ENCODE data around the gene EPM2A.

Gene EPM2A

GRCh38 chr6:145668844-145669243, 66.5 kb downstream of the EPM2A start:
- DNase-seq: no peak

DNA sequence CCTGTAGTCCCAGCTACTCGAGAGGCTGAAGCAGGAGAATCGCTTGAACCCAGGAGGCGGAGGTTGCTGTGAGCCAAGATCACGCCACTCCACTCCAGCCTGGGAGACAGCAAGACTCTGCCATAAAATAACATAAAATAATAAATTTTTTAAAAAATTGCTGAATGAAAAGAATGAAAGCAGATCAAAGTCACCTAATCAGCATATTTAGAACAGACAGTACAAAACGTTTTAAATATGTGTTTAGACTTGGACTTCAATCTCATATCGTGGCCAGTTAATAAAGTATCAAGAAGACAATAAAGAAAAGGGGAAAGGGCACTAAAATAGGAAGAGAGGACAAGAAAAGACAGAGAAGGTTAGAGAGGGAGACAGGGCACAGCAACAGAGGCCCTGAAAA, 74.6 kb downstream of the EPM2A start:
- DNase-seq: no peak

GRCh38 chr6:145656128-145656527, 79.2 kb downstream of the EPM2A start:
- DNase-seq: no peak

- no peak for DNase-seq
These were observed 82.7 kb downstream of the EPM2A start for GRCh38 chr6:145652572-145652971.

DNA sequence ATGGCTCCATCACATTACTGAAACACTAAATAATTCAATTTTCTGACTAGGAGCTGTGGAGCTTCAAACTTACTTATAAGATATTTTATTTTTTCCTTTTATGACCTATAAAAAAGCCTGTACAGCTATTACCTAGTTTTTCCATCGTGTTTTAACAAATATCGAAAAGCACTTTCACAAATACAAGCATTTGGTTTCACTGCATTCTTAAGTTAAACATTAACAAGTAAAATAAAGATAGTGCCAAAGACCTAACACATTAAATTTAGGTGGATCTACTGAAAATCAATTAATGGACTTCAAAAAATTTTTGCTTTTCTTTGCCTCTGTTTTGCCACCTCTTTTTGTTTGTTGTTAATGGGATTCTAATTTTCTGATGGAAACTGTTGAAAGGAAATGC, 83.3 kb downstream of the EPM2A start:
- no peak for DNase-seq

DNA sequence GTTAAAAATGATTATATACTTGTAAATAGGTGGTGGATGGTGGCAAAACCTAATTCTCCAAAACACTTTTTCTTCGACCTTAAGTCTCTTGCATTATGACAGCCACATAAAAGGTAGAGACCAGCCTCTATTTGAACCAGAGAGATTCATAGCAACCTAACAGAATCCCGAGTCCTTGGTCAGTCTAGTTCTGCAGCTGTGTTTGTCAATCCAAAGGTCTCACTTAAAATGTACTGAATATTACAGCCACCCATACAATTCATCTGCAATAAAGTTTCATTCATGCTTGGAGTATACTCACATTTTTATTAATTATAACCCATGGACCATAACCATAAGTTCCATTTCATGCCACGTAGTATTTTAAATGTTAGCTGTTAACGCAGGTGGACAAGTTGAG, 87.2 kb downstream of the EPM2A start:
- no peak for DNase-seq

DNA sequence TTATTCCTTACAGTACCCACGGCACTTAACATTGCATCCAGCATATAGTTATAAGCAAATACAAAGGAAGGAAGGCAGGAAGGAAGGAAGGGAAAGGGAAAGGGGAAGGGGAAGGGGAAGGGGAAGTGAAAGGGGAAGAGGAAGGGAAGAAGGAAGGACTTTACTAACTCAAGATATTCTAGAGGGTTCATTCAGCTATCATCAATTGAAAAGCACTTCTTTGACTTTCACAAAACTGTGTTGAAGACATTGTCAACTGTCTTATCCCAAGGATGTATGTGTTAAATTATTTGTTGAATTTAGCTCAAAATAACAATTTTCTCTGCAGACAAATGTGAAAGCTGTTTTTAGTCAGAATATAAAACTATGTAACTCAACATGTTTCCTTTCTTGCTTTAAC, 87.7 kb downstream of the EPM2A start:
- no peak for DNase-seq

DNA sequence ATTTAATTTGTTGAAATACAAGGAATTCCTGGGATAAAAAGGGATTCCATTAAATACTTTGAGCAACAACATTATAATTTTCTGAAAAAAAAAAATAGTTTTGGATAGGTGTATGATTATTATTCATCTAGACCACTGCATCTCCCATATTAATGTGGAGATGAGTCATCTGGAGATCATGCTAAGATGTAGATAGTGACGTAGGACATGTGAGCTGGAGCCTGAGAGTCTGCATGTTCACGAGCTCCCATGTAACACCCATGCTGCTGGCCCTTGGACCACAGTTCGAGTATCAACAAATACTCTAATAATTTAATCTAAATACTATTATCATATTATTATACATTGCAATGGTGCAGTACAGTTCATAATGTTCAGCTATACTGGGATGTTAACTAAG, 91.6 kb downstream of the EPM2A start:
- DNase-seq: no peak

DNA sequence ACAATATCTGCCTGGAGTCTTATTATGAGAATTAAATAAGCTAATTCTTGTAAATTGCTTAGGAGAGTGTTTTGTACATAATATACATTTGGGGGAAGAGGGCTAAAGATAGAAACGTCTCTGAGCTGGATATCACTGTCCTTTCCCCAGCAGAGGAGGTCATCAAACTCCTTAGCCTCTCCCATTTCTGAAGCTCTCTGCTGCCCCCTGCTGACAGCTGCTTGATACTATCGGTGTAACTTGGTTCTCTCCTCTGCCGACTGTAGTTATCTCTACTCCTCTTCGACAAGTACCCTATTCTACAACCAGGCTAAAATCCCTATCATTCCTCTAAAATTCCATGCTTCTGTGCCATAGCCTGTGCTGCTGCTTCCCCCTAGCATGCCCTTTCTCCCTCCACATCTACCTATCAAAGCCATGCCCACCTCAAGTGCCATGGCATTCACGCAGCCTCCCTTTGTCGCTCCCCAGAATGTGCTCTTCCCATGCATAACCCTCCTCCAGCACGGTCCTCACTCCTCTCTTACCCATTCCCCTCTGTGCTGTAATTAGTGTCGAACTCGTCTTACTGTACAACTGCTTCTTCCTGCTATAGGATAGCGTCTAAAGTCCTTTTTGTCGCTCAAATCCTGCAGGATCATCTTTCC, 101.2 kb downstream of the EPM2A start:
- DNase-seq: peak; percentile 91

DNA sequence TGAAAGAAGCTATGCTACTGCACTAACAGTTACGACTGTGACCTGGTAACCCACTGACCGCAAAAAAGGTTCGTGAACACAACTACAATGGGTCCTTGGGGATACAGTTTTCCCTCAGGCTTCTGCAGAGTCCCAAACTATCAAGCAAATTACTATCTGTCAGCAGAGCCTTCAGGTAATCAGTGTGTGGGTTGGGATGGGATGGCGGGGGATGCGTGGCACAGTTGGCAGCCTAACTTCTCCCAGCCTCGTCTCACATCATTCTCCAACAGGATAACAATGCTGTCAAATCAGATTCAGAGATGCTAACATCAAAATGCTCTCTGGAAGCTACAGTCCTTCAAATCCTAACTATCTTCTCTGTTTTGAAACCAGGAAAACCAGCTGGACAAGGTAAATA, 102.3 kb downstream of the EPM2A start:
- DNase-seq: no peak

DNA sequence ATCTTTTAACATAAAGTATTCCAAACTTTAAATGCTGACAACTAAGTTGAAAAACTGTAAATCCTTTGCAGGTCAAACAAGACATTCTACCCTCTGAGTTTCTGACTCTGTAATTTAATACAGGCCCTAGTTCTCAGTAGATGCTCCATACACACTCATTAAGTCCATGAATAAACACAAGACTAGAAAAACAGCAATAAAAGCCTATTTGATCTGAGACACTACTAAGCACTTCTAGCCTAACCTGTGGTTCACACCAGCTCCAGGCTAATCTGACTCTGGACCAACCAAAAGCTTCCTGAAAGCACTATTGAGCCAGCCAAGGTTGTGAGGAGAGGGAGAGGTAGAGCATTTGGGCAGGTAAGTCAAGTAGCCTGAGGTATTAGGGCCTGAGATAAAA, 103.9 kb downstream of the EPM2A start:
- no peak for DNase-seq

DNA sequence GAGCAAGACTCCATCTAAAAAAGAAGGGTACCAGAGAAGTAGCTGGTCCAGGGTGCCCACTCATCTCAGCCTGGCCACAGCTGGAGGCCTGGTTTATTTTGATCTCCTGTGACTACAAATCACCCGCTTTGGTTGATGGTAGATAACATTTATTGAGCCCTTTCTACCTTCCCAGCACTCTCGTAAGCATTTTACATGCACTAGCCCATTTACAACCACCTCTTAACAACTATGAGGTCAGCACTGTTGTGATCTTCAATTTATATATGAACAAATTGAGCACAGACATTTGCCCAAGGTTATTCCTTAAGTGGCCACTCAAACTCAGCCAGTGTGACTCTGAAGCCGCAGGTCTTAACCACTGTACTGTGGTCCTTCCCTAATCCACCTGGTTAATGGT, 104.7 kb downstream of the EPM2A start:
- DNase-seq: no peak

GRCh38 chr6:145629478-145629877, 105.8 kb downstream of the EPM2A start:
- DNase-seq: no peak

- no peak for DNase-seq
These were observed 107.9 kb downstream of the EPM2A start for GRCh38 chr6:145627451-145627850.

DNA sequence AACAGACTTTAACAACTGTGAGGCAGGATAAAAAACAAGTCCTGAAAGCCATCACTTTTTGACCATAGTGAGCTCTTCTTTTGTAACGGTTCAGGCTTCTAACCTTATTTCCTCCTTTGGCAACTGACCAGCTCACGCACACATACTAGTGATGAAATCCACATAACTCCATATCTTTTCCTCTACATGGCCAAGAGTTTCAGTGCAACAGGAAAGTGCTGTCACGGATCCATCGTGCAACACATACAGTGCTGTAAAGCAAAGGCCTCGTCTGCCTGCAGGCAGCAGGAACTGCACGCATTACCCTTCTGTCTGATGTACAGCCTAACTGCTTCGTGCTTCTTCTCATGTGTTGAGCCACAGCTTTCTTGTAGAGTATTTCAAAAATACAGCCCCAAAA, 108.5 kb downstream of the EPM2A start:
- DNase-seq: no peak

- DNase-seq: no peak
These were observed 112.1 kb downstream of the EPM2A start for GRCh38 chr6:145623231-145623630.

DNA sequence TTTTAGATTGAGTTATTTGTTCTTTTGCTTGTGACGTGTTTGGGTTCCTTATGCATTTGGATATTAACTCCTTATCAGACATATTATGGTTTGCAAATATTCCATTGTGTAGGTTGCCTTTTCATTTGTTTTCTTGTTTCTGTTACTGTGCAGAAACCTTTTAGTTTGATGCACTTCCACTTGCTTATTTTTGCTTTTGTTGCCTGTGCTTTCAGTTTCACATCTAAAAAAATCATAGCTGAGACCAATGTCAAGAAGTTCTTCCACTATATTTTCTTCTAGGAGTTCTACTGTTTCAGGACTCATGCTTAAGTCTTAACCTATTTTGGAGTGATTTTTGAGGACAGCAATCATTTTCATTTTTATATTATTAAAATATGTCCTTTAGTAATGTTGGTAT, 113.5 kb downstream of the EPM2A start:
- DNase-seq: no peak

DNA sequence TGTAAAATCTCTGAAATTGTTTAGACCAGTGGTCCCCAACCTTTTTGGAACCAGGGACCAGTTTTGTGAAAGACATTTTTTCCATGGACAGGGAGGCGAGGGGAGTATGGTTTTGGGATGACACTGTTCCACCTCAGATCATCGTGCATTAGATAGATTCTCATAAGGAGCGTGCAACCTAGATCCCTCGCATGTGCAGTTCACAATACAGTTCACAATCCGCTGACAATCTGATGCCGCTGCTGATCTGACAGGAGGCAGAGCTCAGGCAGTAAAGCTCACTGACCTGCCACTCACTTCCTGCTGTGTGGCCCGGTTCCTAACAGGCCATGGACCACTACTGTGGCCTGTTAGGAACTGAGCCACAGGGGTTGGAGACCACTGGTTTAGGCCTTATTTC, 115.2 kb downstream of the EPM2A start:
- DNase-seq: no peak

- DNase-seq: no peak
These were observed 125.8 kb downstream of the EPM2A start for GRCh38 chr6:145609521-145609920.

DNA sequence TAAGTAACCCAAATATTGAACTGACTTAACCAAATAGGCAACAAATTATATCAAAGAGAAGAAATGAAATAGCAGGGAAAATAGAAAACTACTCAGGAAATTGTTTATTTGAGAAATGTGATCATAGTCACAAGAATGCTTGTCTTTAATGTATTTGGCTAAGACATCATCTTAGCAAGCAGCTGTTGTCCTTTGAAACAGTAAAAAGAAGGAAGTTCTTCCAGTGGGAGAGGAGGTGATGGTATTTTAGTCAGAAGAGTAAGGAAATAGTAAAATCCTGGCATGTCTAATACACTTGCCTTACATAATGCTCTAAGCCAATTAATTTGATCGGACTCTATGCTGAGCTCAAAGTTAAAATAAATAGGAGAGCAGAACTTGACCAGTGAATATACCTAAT, 126.5 kb downstream of the EPM2A start:
- DNase-seq: no peak

DNA sequence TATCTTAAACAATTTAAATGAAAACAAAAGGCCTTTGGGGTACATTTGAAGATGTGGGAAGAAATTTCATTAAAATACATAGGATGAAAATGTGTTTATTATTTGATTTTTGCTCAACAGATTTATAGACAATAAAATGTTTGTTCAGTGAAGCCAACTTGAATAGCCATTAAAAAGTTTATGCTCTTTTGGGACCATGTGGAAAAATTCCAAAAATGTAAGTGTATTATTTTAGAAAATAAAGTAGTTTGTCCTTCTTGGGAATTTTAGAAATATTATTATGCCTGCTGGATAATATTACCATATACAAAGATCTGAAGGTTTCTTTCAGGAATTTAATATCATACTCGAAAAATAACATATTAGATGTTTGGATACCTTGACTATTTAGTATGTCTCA, 131.3 kb downstream of the EPM2A start:
- DNase-seq: no peak

- DNase-seq: no peak
These were observed 131.9 kb downstream of the EPM2A start for GRCh38 chr6:145603424-145603833.

- DNase-seq: no peak
These were observed 132.5 kb downstream of the EPM2A start for GRCh38 chr6:145602726-145603326.

DNA sequence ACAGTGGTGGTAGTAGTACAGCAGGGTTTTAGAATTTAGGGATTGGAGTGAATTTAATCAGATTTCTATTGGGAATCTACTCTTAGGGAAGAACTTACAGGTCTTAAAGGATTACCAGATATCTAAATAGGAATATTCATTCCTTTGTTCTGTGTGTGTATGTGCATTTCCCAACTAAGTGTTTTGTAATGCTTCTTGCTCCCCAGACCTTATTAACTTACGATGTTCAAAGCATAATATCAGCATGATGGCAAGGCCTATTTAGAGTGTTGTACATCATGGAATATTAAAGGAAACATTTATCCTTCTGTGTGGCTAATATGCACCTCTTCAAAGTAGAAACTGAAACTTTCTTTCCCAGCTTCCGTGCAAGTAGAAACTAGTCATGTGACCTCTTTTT, 133.9 kb downstream of the EPM2A start:
- no peak for DNase-seq

DNA sequence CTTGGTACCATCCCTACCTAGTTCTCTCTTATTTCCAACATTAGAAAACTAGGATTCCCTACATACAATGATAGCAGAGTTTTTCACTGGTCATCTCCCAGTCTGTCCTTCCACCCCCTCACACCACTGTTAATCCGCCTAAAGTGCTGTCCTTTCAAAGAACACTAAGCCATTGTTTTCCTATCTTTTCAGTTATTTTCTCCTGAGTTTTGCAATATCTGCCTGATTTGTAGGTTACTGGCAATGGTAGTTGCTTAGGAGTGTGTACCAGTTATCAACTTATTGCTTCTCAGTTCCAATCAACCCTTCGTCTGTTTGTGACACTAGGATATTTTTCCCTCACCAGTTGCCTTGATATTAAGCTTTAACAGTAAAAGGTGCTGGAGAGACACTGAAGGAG, 135.0 kb downstream of the EPM2A start:
- DNase-seq: no peak

Measured in activated effector memory CD4-positive, alpha-beta T cell treated with anti-CD3 and anti-CD28 coated beads, Interleukin-2, amount 50 U/mL, for 16 hours (primary cell).